ENCODE data around the gene ARHGAP33. TPM values are rescaled to one million over a fixed set of nuclear protein-coding genes. Genes with fewer than 3 reads are reported as not detected.
A peak's percentile ranks its signal among the peaks of the same experiment; 100 is the strongest.

The ARHGAP33 gene
- total RNA-seq, 1 experiment from 2014 or later: 27.0 TPM

GRCh38 chr19:35742121-35742724 lies 33.1 kb upstream of the ARHGAP33 start, which contains the start of gene IGFLR1:
IGFLR1 (minus strand) TSS chr19:35742452; CDS start chr19:35741180, 1,272 bp downstream.
- intact Hi-C loops (cut with micrococcal nuclease; ENCODE audit: unreplicated experiment): loop anchor here (10.0 kb wide), 1 partner anchor 193 kb away; the partner anchor contains the start of gene LRFN3
- no peaks in the 10 kb centered on the region for H3K9me3 Mint-ChIP-seq (ENCODE audit: low read depth, unreplicated experiment)
- DNase-seq: no peak
- peaks cover 36% of the 10 kb centered on the region for H3K4me1 Mint-ChIP-seq (ENCODE audit: low read depth, unreplicated experiment)
- no peaks in the 10 kb centered on the region for H3K27me3 Mint-ChIP-seq (ENCODE audit: unreplicated experiment)
- no TSS peak for BruUV-seq (replicated peaks)
- no peak within 1 kb of the TSS for H3K27ac Mint-ChIP-seq (ENCODE audit: unreplicated experiment)
- H3K4me3 Mint-ChIP-seq (ENCODE audit: low read depth, unreplicated experiment): peak within 1 kb of the TSS; percentile 97
- peaks cover 79% of the 10 kb centered on the region for H3K36me3 Mint-ChIP-seq (ENCODE audit: insufficient read depth, unreplicated experiment)
- TF ChIP-seq CTCF (IDR thresholded peaks at IDR 0.05; ENCODE audit: unreplicated experiment): no peak
- CTCF ChIA-PET: interaction anchor here (0.6 kb wide), 1 partner anchor 86 kb away, joined by 5 read pairs; no protein-coding TSS in a partner anchor

GRCh38 chr19:35743640-35744429 lies 31.5 kb upstream of the ARHGAP33 start:
- H3K27me3 Mint-ChIP-seq (ENCODE audit: unreplicated experiment): no peaks in the 10 kb centered on the region
- H3K9me3 Mint-ChIP-seq (ENCODE audit: low read depth, unreplicated experiment): no peaks in the 10 kb centered on the region
- peak overlapping the region; percentile 96 for H3K4me3 Mint-ChIP-seq (ENCODE audit: low read depth, unreplicated experiment)
- DNase-seq: no peak
- peaks cover 37% of the 10 kb centered on the region for H3K4me1 Mint-ChIP-seq (ENCODE audit: low read depth, unreplicated experiment)
- CTCF ChIA-PET: interaction anchor here (0.6 to 1.9 kb wide), 3 partner anchors 115 to 360 kb away, joined by 3 to 7 read pairs (median 4); no protein-coding TSS in a partner anchor
- intact Hi-C loops (cut with micrococcal nuclease; ENCODE audit: unreplicated experiment): loop anchor here (10.0 kb wide), 1 partner anchor 191 kb away; the partner anchor contains the start of gene LRFN3
- no TSS peak for BruUV-seq (replicated peaks)
- TF ChIP-seq CTCF (IDR thresholded peaks at IDR 0.05; ENCODE audit: unreplicated experiment): no peak
- no peak overlapping the region for H3K27ac Mint-ChIP-seq (ENCODE audit: unreplicated experiment)
- H3K36me3 Mint-ChIP-seq (ENCODE audit: insufficient read depth, unreplicated experiment): peaks cover 74% of the 10 kb centered on the region

- CTCF ChIA-PET: interaction anchor here (0.5 to 1.9 kb wide), 10 partner anchors 75 to 689 kb away, joined by 3 to 11 read pairs (median 4); partner anchors contain the start of genes APLP1, COX6B1 and KIRREL2
- DNase-seq: peak; percentile 98
- Mint-ChIP-seq H3K4me3 (ENCODE audit: low read depth, unreplicated experiment) (peak overlapping the region; percentile 96), H3K36me3 (ENCODE audit: insufficient read depth, unreplicated experiment) (peaks cover 74% of the 10 kb centered on the region), H3K4me1 (ENCODE audit: low read depth, unreplicated experiment) (peaks cover 46% of the 10 kb centered on the region), H3K27ac (ENCODE audit: unreplicated experiment) (peak overlapping the region; percentile 100), H3K27me3 (ENCODE audit: unreplicated experiment) (no peaks in the 10 kb centered on the region), H3K9me3 (ENCODE audit: low read depth, unreplicated experiment) (no peaks in the 10 kb centered on the region)
- TF ChIP-seq CTCF (IDR thresholded peaks at IDR 0.05; ENCODE audit: unreplicated experiment): peak; percentile 28
- intact Hi-C loops (cut with micrococcal nuclease; ENCODE audit: unreplicated experiment): loop anchor here (10.0 kb wide), 1 partner anchor 190 kb away; the partner anchor contains the start of gene LRFN3
- BruUV-seq (replicated peaks): TSS peak; percentile 86
These were observed 30.7 kb upstream of the ARHGAP33 start for GRCh38 chr19:35744430-35745327.
